IPS DF 6.9 (cell line): ENCODE results near the gene IFITM10.

Experiments used
- DNase-seq: peaks from one replicate; pipeline ENCODE4 v3.0.0-alpha.2; 2013; ENCODE audit warnings: low read depth, low spot score
- H3K27ac ChIP-seq: one replicate; pipeline ENCODE4 v1.5.1; 2013; ENCODE audit warnings: low read length, control low read depth
- H3K27me3 ChIP-seq: 2 replicates; pipeline ENCODE4 v1.6.1; 2013; ENCODE audit warnings: mild to moderate bottlenecking, low read length; ENCODE audit not compliant: control insufficient read depth, insufficient read depth
- H3K36me3 ChIP-seq: 2 replicates; pipeline ENCODE4 v1.6.1; 2013; ENCODE audit warnings: low read length; ENCODE audit not compliant: control insufficient read depth, insufficient read depth
- H3K4me1 ChIP-seq: 2 replicates; pipeline ENCODE4 v1.6.1; 2013; ENCODE audit warnings: low read length; ENCODE audit not compliant: control insufficient read depth, insufficient read depth
- H3K4me3 ChIP-seq: 2 replicates; pipeline ENCODE4 v1.5.1; 2013; ENCODE audit warnings: mild to moderate bottlenecking, low read length
- H3K9me3 ChIP-seq: 2 replicates; pipeline ENCODE4 v1.6.1; 2013; ENCODE audit warnings: low read length, inconsistent platforms; ENCODE audit not compliant: control insufficient read depth, insufficient read depth
- WGBS: extraction: QIAGEN DNeasy Blood & Tissue Kit; methylation state at CpG from one replicate; pipeline ENCODE4 v1.1.7; 2013; ENCODE audit warnings: mixed read lengths, missing lambda C conversion rate; ENCODE audit not compliant: insufficient read length, insufficient coverage; 5-methylcytosine and 5-hydroxymethylcytosine counted together

Gene IFITM10

GRCh38 chr11:1734641-1735081, 15.7 kb downstream of the IFITM10 start:
- no peak overlapping the region for H3K4me3 ChIP-seq
- no peaks in the 10 kb centered on the region for H3K36me3 ChIP-seq
- H3K9me3 ChIP-seq: no peaks in the 10 kb centered on the region
- DNase-seq: no peak
- H3K27ac ChIP-seq: no peak overlapping the region
- WGBS: no CpG with 5 or more reads among the region's 10 CpGs
- no peaks in the 10 kb centered on the region for H3K4me1 ChIP-seq
- H3K27me3 ChIP-seq: 0 out of 2 replicates have a peak, but pooled peaks cover 1% of the 10 kb centered on the region

GRCh38 chr11:1733716-1734640, 16.4 kb downstream of the IFITM10 start:
- Histone ChIP-seq H3K36me3 (no peaks in the 10 kb centered on the region), H3K4me3 (no peak overlapping the region), H3K27me3 (0 out of 2 replicates have a peak, but pooled peaks cover under 1% of the 10 kb centered on the region), H3K4me1 (no peaks in the 10 kb centered on the region), H3K9me3 (no peaks in the 10 kb centered on the region), H3K27ac (no peak overlapping the region)
- DNase-seq: no peak
- no CpG with 5 or more reads among the region's 28 CpGs for WGBS

- Histone ChIP-seq H3K27ac (no peak overlapping the region), H3K4me1 (no peaks in the 10 kb centered on the region), H3K36me3 (no peaks in the 10 kb centered on the region), H3K4me3 (no peak overlapping the region), H3K27me3 (no peaks in the 10 kb centered on the region), H3K9me3 (no peaks in the 10 kb centered on the region)
- no CpG with 5 or more reads among the region's 14 CpGs for WGBS
- DNase-seq: no peak
Observed at GRCh38 chr11:1733009-1733715, 17.2 kb downstream of the IFITM10 start.

GRCh38 chr11:1732418-1733008, 17.9 kb downstream of the IFITM10 start:
- WGBS: no CpG with 5 or more reads among the region's 13 CpGs
- Histone ChIP-seq H3K27me3 (no peaks in the 10 kb centered on the region), H3K27ac (no peak overlapping the region), H3K4me3 (no peak overlapping the region), H3K36me3 (no peaks in the 10 kb centered on the region), H3K4me1 (no peaks in the 10 kb centered on the region), H3K9me3 (no peaks in the 10 kb centered on the region)
- DNase-seq: no peak

- no peak overlapping the region for H3K4me3 ChIP-seq
- no peaks in the 10 kb centered on the region for H3K36me3 ChIP-seq
- H3K27me3 ChIP-seq: no peaks in the 10 kb centered on the region
- WGBS: no CpG with 5 or more reads among the region's 5 CpGs
- no peak overlapping the region for H3K27ac ChIP-seq
- DNase-seq: no peak
- no peaks in the 10 kb centered on the region for H3K9me3 ChIP-seq
- no peaks in the 10 kb centered on the region for H3K4me1 ChIP-seq
Observed at GRCh38 chr11:1731451-1732059, 18.8 kb downstream of the IFITM10 start.

GRCh38 chr11:1730059-1730629, 20.3 kb downstream of the IFITM10 start:
- WGBS: no CpG with 5 or more reads among the region's 11 CpGs
- H3K4me3 ChIP-seq: no peak overlapping the region

GRCh38 chr11:1729692-1730011, 20.7 kb downstream of the IFITM10 start:
- H3K36me3 ChIP-seq: no peaks in the 10 kb centered on the region
- H3K9me3 ChIP-seq: no peaks in the 10 kb centered on the region
- no peaks in the 10 kb centered on the region for H3K27me3 ChIP-seq
- no peaks in the 10 kb centered on the region for H3K4me1 ChIP-seq
- no peak overlapping the region for H3K4me3 ChIP-seq
- no CpG with 5 or more reads among the region's 9 CpGs for WGBS
- no peak for DNase-seq
- no peak overlapping the region for H3K27ac ChIP-seq

More at GRCh38 chr11:1730059-1730629, 20.3 kb downstream of the IFITM10 start:
- Histone ChIP-seq H3K9me3 (no peaks in the 10 kb centered on the region), H3K36me3 (no peaks in the 10 kb centered on the region), H3K27ac (no peak overlapping the region), H3K27me3 (no peaks in the 10 kb centered on the region), H3K4me1 (no peaks in the 10 kb centered on the region)
- no peak for DNase-seq

- no peak overlapping the region for H3K4me3 ChIP-seq
- H3K27ac ChIP-seq: no peak overlapping the region
- no peaks in the 10 kb centered on the region for H3K36me3 ChIP-seq
- no peak for DNase-seq
- WGBS: no CpG with 5 or more reads among the region's 25 CpGs
- no peaks in the 10 kb centered on the region for H3K4me1 ChIP-seq
- no peaks in the 10 kb centered on the region for H3K27me3 ChIP-seq
- H3K9me3 ChIP-seq: no peaks in the 10 kb centered on the region
Observed at GRCh38 chr11:1728931-1729691, 21.3 kb downstream of the IFITM10 start.

- H3K27me3 ChIP-seq: no peaks in the 10 kb centered on the region
- H3K9me3 ChIP-seq: no peaks in the 10 kb centered on the region
- no peak overlapping the region for H3K4me3 ChIP-seq
- no peak overlapping the region for H3K27ac ChIP-seq
- H3K4me1 ChIP-seq: no peaks in the 10 kb centered on the region
- no peaks in the 10 kb centered on the region for H3K36me3 ChIP-seq
- WGBS: no CpG with 5 or more reads among the region's 4 CpGs
- no peak for DNase-seq
Observed at GRCh38 chr11:1728301-1728700, 22.1 kb downstream of the IFITM10 start.
